ENCODE data around the gene UPK3A.

- TF ChIP-seq POLR2A (IDR thresholded peaks at IDR 0.05) (no peak), CTCF (IDR thresholded peaks at IDR 0.05) (no peak), POLR2AphosphoS5 (IDR thresholded peaks at IDR 0.05) (no peak)
Observed at GRCh38 chr22:45242778-45243191, 42.0 kb upstream of the UPK3A start.
